NOMO-1 (cell line): ENCODE results near the gene PLIN5.

ENCODE experiments used
- DNase-seq, 2 experiments: peaks; one replicate each; lab custom pipeline; 2025; ENCODE audit not compliant: unreplicated experiment in 2 of 2; lab: John Stamatoyannopoulos, UW

PLIN5 gene

GRCh38 chr19:4493104-4493928, 41.7 kb downstream of the PLIN5 start:
- DNase-seq: no peak

- DNase-seq: no peak
These were observed 42.5 kb downstream of the PLIN5 start for GRCh38 chr19:4492337-4493103.

GRCh38 chr19:4491446-4491845, 43.6 kb downstream of the PLIN5 start:
- no peak for DNase-seq

DNA sequence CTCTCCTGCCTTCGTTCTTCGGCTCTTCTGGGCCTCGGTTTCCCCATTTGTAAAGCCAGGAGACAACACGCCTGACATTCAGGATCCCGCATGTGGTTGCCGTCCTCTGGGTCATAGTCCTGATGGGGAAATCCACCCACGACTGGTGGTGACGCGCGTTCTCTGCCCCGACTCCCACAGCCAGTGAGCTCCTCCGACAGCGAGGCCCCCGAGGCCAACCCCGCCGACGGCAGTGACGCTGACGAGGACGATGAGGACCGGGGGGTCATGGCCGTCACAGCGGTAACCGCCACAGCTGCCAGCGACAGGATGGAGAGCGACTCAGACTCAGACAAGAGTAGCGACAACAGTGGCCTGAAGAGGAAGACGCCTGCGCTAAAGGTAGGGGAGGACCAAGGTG, 46.5 kb downstream of the PLIN5 start:
- DNase-seq: no peak

GRCh38 chr19:4487572-4487971, 47.5 kb downstream of the PLIN5 start:
- DNase-seq: no peak

- DNase-seq: no peak
These were observed 51.6 kb downstream of the PLIN5 start for GRCh38 chr19:4483385-4483784.

- DNase-seq: no peak
These were observed 52.2 kb downstream of the PLIN5 start for GRCh38 chr19:4482721-4483364.

DNA sequence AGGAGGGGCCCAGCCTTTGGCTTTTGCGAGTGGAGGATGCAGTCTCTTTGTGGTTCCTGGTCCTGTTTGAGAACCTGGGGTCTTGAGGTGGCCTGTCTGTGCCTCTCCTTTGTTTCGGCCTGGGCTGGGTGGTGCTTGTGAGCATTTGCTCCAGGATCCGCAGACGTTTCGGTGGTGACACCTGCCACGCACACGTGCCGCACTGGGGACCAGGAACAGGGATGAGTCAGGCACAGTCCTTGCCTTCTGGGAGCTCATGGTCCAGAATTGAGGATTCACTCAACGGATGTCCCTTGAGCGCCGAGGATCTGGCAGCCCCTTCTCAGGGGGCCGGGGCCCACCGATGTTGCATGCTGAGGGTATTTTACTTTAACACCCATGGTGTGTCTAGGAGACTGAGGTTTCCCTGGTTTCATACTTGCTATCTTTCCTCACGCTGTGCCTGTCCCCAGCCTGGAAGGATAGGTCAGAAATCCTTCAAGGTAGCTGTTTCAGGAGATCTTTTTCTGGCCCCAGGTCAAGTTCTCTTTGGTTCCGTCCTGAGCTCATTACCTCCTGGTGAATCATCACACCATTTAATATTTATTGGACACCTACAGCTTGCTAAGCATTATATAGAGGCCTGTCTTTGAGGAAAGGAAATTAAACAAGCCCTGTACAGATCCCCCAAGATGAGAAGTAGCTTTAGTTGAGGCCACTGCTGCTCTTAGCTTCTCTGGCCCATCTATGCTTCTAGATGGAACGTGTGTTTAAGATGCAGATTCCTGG, 57.8 kb downstream of the PLIN5 start:
- DNase-seq: no peak

DNA sequence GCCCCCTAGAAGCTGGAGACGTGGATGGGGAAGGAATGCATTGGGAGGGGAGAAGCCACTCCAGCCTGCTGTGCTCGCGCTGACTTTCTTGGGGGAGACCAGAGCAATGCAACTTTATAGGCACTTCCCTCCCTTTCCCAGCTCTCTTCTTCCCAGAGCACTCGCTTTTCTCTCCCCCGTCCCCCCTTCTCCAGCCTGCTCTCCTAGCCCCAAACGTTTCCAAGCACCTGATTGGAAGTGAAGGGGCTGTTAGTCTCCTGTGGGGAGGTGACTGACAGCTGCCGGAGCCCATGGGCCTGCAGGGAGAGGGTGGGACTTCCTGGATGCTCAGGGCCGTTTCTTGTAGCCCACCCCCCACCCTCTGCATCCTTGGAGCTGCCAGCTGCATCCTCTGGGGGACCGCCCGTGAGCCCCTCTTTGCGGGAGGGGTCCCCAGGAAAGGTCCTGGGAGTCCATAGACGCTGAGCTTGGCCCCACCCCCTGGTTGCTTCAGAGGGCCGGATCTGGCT, 60.5 kb downstream of the PLIN5 start:
- no peak for DNase-seq

DNA sequence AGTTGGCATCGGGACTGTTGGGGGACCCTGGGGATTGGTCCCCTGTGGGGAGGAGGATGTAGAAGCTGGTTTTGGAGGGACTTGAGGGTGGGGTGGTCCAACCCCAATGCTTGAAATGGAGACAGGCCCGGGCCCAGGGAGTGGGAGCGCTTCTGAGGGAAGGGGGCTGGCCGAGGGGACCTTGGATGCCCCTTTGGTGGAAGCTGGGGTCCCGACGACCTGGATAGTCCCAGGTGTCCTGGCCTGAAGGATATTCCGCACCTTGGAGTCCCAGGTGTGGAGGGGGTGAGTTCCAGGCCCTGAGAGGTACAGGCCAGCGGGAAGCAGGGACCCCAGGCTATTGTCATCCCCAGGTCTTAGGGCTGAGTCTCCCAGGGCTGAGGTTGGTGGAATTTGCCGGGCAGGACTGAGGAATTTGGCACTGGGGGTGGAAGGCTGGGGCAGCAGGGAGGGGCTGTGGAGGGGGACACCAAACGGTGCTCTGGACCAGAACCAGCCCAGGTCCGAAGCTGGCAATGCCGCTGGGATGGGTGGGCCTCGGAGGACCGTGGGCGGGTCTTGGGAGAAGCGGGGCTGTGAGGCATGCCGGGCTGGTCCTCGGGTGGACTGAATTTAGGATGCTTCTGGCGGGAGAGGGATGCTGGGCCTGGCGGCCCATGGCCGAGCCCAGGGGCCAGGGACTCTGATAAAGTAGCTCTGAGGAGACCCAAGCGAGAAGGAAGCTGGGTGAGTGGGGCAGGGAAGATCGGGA, 61.1 kb downstream of the PLIN5 start:
- DNase-seq: no peak

GRCh38 chr19:4473011-4473762, 61.8 kb downstream of the PLIN5 start:
- no peak for DNase-seq
